Measurements from ENCODE around the gene KAZN.

KAZN gene

DNA sequence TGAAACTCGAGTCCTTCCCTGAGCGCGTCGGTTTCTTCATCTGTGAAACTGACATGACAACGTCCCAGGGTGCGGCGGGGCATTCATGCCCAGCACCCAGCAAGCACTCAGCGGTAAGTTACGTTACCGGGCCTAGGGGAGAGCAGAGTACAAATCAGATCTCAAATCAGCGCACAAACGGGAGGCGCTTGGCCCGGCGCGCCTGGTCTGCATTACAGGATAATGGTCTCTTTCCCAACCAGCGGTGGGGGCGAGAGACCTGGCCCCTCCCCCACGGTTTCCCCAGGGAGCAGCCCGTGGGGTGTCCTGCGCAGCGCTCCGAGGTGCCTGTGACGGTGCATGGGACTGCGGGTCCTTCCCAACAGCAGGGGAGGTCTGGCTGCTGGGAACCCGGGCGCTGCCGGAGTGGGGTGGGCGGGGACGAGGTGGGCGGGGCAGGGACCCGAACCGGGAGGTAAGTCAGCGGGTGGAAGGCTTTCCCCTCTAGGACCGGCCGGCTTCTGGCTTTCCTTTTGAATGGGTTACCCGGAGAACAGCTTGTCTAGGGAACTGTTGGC lies 556.1 kb downstream of the KAZN start:
- DNase-seq: no peak

DNA sequence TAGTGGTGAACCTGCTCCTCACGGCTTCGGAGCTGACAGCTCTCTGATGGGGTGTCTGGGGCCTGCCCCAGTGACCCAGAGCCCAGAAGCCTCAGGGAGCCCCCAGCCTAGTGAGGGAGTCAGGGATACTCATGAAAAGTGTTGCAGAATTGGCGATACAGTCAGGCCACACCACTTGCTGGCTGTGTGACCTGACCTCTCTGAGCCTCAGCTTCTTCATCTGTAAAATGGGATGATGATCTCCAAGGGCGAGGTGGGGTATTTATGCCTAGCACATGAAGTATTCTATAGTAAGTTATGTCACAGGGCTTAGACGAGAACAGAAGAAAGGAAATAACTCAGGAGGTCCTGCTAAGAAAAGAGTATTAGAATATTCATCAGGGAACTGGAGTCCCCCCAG lies 556.7 kb downstream of the KAZN start:
- DNase-seq: no peak

GRCh38 chr1:15155888-15156741 lies 557.6 kb downstream of the KAZN start:
- no peak for DNase-seq

GRCh38 chr1:15156807-15157380 lies 558.4 kb downstream of the KAZN start:
- DNase-seq: no peak

- DNase-seq: no peak
These were observed 559.3 kb downstream of the KAZN start for GRCh38 chr1:15157524-15158399.

GRCh38 chr1:15158506-15159165 lies 560.2 kb downstream of the KAZN start:
- no peak for DNase-seq

DNA sequence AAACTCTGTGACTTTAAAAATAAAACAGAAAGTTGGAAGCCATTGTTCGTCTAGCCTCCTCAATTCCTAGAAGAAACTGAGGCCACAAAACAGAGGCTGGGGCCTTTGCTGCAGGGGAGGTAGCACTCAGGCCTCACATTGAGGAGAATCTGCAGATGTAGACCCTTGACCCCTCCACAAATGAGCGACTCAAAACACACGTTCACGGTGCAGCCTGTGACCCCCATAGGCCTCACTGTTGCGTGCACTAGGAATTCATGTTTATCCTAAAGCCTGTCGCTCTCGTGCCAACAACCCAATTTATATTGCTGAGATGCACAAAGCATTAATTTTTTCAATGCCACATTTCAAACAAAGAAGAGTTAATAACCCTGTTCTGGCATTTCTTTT lies 560.7 kb downstream of the KAZN start:
- no peak for DNase-seq

- no peak for DNase-seq
These were observed 562.1 kb downstream of the KAZN start for GRCh38 chr1:15160626-15161025.

GRCh38 chr1:15167386-15167785 lies 568.9 kb downstream of the KAZN start:
- DNase-seq: no peak

Data from CD4-positive, alpha-beta T cell treated with Interleukin-10 for 1 hour (primary cell).